SK-N-SH (cell line): Measurements from ENCODE around the gene PRDM11. TPM values are rescaled to one million over a fixed set of nuclear protein-coding genes. Genes with fewer than 3 reads are reported as not detected.

Experiments used
- CTCF ChIA-PET: fragments of 300-600, 350-600 bp; formaldehyde crosslinking; extraction: SDS; loops from one replicate; lab custom pipeline; 2021; lab: Yijun Ruan, JAX
- POLR2A ChIA-PET: fragments of 350-600 bp; sonication (Branson Sonifier 250); formaldehyde crosslinking; extraction: SDS; loops from one replicate; lab custom pipeline; 2020; ENCODE audit warnings: antibody characterized with exemption, inconsistent platforms; lab: Yijun Ruan, JAX
- DNase-seq: peaks from one replicate; pipeline ENCODE4 v3.0.0; 2012
- H2AFZ ChIP-seq: fragments of 200-600 bp; sonication (generic); 2 replicates; pipeline ENCODE4 v1.8.1; 2016; ENCODE audit warnings: antibody characterized with exemption, mild to moderate bottlenecking, low read depth
- H3F3A ChIP-seq: fragments of 200-600 bp; sonication (generic); replicated peaks from 2 replicates; pipeline ENCODE3; 2016; ENCODE audit warnings: antibody characterized with exemption, mild to moderate bottlenecking; ENCODE audit not compliant: insufficient read depth
- H3K27ac ChIP-seq, 2 experiments: fragments of 200-500 bp in 1 of 2; fragments of 200-600 bp in 1 of 2; sonication (Bioruptor generic) in 1 of 2; sonication (generic), shearing (Covaris generic) in 1 of 2; 2 replicates each; pipeline versions ENCODE4 v1.5.1 to v1.6.1; 2014 to 2016; ENCODE audit warnings: low read depth in 2 of 2, inconsistent platforms in 1 of 2, low read length in 1 of 2, mild to moderate bottlenecking in 1 of 2, mixed read lengths in 1 of 2
- H3K27me3 ChIP-seq: fragments of 200-600 bp; sonication (generic), shearing (Covaris generic); 2 replicates; pipeline ENCODE4 v1.6.1; 2016; ENCODE audit warnings: mixed run types; ENCODE audit not compliant: insufficient read depth
- H3K36me3 ChIP-seq, 2 experiments: fragments of 200-500 bp in 1 of 2; fragments of 200-600 bp in 1 of 2; sonication (Bioruptor generic) in 1 of 2; sonication (generic) in 1 of 2; replicated peaks in 1 of 2; 2 replicates each; pipeline versions ENCODE3 to v1.5.1; 2014 to 2016; ENCODE audit warnings: low read length in 1 of 2, mild to moderate bottlenecking in 1 of 2; ENCODE audit not compliant: insufficient read depth in 2 of 2, control insufficient read depth in 1 of 2
- H3K4me1 ChIP-seq, 2 experiments: fragments of 200-500 bp in 1 of 2; fragments of 200-600 bp in 1 of 2; sonication (Bioruptor generic) in 1 of 2; sonication (generic), shearing (Covaris generic) in 1 of 2; 2 replicates each; pipeline versions ENCODE4 v1.5.1 to v1.6.1; 2014 to 2016; ENCODE audit warnings: low read depth in 1 of 2, low read length in 1 of 2, mixed run types in 1 of 2; ENCODE audit not compliant: insufficient read depth in 2 of 2, control insufficient read depth in 1 of 2
- H3K4me2 ChIP-seq: fragments of 200-600 bp; sonication (generic), shearing (Covaris generic); 2 replicates; pipeline ENCODE4 v1.6.1; 2017; ENCODE audit warnings: mixed run types
- H3K4me3 ChIP-seq, 2 experiments: fragments of 200-500 bp in 1 of 2; fragments of 200-600 bp in 1 of 2; sonication (Bioruptor generic) in 1 of 2; sonication (generic), shearing (Covaris generic) in 1 of 2; 2 replicates each; pipeline versions ENCODE4 v1.5.1 to v1.8.1; 2014 to 2016; ENCODE audit warnings: low read depth in 2 of 2, inconsistent platforms in 1 of 2, low read length in 1 of 2, mild to moderate bottlenecking in 1 of 2, mixed read lengths in 1 of 2, moderate library complexity in 1 of 2
- H3K79me2 ChIP-seq: fragments of 200-600 bp; sonication (generic); 2 replicates; pipeline ENCODE4 v1.8.1; 2017; ENCODE audit warnings: mild to moderate bottlenecking; ENCODE audit not compliant: insufficient read depth
- H3K9ac ChIP-seq: fragments of 200-600 bp; sonication (generic); 2 replicates; pipeline ENCODE4 v1.6.1; 2017; ENCODE audit warnings: mixed run types
- H3K9me2 ChIP-seq: fragments of 200-600 bp; sonication (generic); 2 replicates; pipeline ENCODE4 v1.6.1; 2017; ENCODE audit warnings: mixed run types
- H3K9me3 ChIP-seq: fragments of 200-600 bp; sonication (generic); 2 replicates; pipeline ENCODE4 v1.6.1; 2017; ENCODE audit warnings: mixed run types, mild to moderate bottlenecking, moderate library complexity
- H4K20me1 ChIP-seq: fragments of 200-600 bp; sonication (generic); 2 replicates; pipeline ENCODE4 v1.6.1; 2017; ENCODE audit warnings: mild to moderate bottlenecking, mixed run types; ENCODE audit not compliant: insufficient read depth
- FOSL2 ChIP-seq: IDR thresholded peaks from 2 replicates; pipeline ENCODE4 v1.4.0; 2012; ENCODE audit warnings: low read depth, mild to moderate bottlenecking, moderate library complexity, borderline replicate concordance
- FOXJ3 ChIP-seq: sonication (generic); formaldehyde crosslinking; IDR thresholded peaks from 2 replicates; pipeline ENCODE4 v1.5.1; 2020; ENCODE audit warnings: mild to moderate bottlenecking, missing genetic modification reagents
- GABPA ChIP-seq: IDR thresholded peaks from 2 replicates; pipeline ENCODE4 v1.4.0; 2012; ENCODE audit warnings: low read depth, mild to moderate bottlenecking
- GATA2 ChIP-seq: sonication (generic); formaldehyde crosslinking; IDR thresholded peaks from 2 replicates; pipeline ENCODE4 v1.5.0; 2020; ENCODE audit warnings: mild to moderate bottlenecking, missing genetic modification reagents
- JUND ChIP-seq: IDR thresholded peaks from 2 replicates; pipeline ENCODE4 v1.4.0; 2012
- MXI1 ChIP-seq: IDR thresholded peaks from 2 replicates; pipeline ENCODE4 v1.6.1; 2012; ENCODE audit warnings: mild to moderate bottlenecking, low read depth, low read length, improper control_type of control experiment
- NRF1 ChIP-seq: IDR thresholded peaks from 2 replicates; pipeline ENCODE4 v1.6.1; 2012; ENCODE audit warnings: low read depth, mild to moderate bottlenecking, low read length
- RAD21 ChIP-seq: IDR thresholded peaks from 2 replicates; pipeline ENCODE4 v1.6.1; 2012; ENCODE audit warnings: mild to moderate bottlenecking, low read length
- RCOR1 ChIP-seq: fragments of 150-350 bp; IDR thresholded peaks from 2 replicates; pipeline ENCODE4 v1.6.1; 2017; ENCODE audit warnings: antibody characterized with exemption, low read length
- RFX5 ChIP-seq: IDR thresholded peaks from 2 replicates; pipeline ENCODE4 v1.6.1; 2012; ENCODE audit warnings: mild to moderate bottlenecking, improper control_type of control experiment, low read length
- RXRA ChIP-seq: IDR thresholded peaks from 2 replicates; pipeline ENCODE4 v1.4.0; 2012; ENCODE audit warnings: low read depth, mild to moderate bottlenecking, borderline replicate concordance
- SMC3 ChIP-seq: IDR thresholded peaks from 2 replicates; pipeline ENCODE4 v1.6.1; 2012; ENCODE audit warnings: low read depth, low read length, improper control_type of control experiment
- TEAD4 ChIP-seq: IDR thresholded peaks from 2 replicates; pipeline ENCODE4 v1.4.0; 2012; ENCODE audit warnings: mild to moderate bottlenecking, borderline replicate concordance; ENCODE audit not compliant: insufficient read depth
- whole genome bisulfite sequencing: methylation state at CpG from one replicate; pipeline ENCODE4 v1.1.6; 2017; ENCODE audit warnings: low lambda C conversion rate; 5-methylcytosine and 5-hydroxymethylcytosine counted together
- polyA plus RNA-seq, 3 experiments: library from polyadenylated mRNA; depleted of rRNA; stranded (reverse); fragments of >200 nt; gene quantifications; 2 replicates each; pipeline ENCODE4 v1.2.3, GENCODE V29; 2012
- TF ChIP-seq, protein P1 (sequence below): IDR thresholded peaks from 2 replicates; pipeline ENCODE4; 2012
- TF ChIP-seq, protein P2 (sequence below): IDR thresholded peaks from 2 replicates; pipeline ENCODE4 v1.4.0; 2012; ENCODE audit warnings: low read depth, borderline replicate concordance
- TF ChIP-seq, protein P3 (sequence below): fragments of 150-350 bp; IDR thresholded peaks from 2 replicates; pipeline ENCODE4 v1.6.1; 2017; ENCODE audit warnings: antibody characterized with exemption, low read length, low read depth, borderline replicate concordance
- TF ChIP-seq, protein P4 (sequence below): IDR thresholded peaks from 2 replicates; pipeline ENCODE4 v1.6.1; 2012; ENCODE audit warnings: mild to moderate bottlenecking, low read depth, low read length, moderate library complexity
- TF ChIP-seq, protein P5 (sequence below): IDR thresholded peaks from 2 replicates; pipeline ENCODE4 v1.4.0; 2012; ENCODE audit warnings: low read depth
- TF ChIP-seq, protein P6 (sequence below): fragments of 150-350 bp; IDR thresholded peaks from 2 replicates; pipeline ENCODE4 v1.6.1; 2016; ENCODE audit warnings: mild to moderate bottlenecking, low read depth, low read length

PRDM11 gene
- polyA plus RNA-seq, 1 of the 3 experiments (the other 2 are of a cell fraction), result 4.5 TPM

DNA sequence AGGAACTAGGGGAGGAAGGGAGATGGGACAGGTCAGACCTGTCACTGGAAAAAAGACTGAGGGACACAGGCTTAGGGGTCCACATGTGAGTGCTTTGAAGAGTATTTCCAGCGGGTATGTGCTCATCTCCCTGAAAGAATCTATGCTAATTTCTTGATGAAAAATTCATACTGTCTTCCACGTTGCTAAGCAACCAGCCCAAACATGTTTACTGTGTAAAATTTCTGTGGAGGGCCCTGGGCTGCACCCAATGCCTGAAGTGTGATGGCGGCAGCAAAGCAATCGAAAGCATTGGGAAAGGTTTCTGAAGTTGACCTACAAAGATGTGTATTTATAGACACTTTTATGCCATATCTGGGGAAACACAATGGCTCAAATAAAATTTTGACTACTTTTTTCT, 132.3 kb downstream of the PRDM11 start:
- no peaks in the 10 kb centered on the region for H3K9me3 ChIP-seq
- H3K4me3 ChIP-seq, result no peak overlapping the region
- H4K20me1 ChIP-seq, result no peaks in the 10 kb centered on the region
- no peak overlapping the region for H3K4me2 ChIP-seq
- WGBS, result 41% methylated on average over 4 of the region's 4 CpGs
- H3F3A ChIP-seq, result no peaks in the 10 kb centered on the region
- peaks cover 19% of the 10 kb centered on the region for H3K27me3 ChIP-seq
- DNase-seq, result no peak
- H3K4me1 ChIP-seq, result no peaks in the 10 kb centered on the region; a peak in 1 of 4 replicates
- H3K9ac ChIP-seq, result no peak overlapping the region
- POLR2A ChIA-PET, result no interaction called here
- no peaks in the 10 kb centered on the region for H3K36me3 ChIP-seq
- TF ChIP-seq, protein P1, sequence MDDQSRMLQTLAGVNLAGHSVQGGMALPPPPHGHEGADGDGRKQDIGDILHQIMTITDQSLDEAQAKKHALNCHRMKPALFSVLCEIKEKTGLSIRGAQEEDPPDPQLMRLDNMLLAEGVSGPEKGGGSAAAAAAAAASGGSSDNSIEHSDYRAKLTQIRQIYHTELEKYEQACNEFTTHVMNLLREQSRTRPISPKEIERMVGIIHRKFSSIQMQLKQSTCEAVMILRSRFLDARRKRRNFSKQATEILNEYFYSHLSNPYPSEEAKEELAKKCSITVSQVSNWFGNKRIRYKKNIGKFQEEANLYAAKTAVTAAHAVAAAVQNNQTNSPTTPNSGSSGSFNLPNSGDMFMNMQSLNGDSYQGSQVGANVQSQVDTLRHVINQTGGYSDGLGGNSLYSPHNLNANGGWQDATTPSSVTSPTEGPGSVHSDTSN, result no peak
- TF ChIP-seq FOXJ3 (CRISPR knock-in tag) (no peak), RAD21 (no peak), GABPA (no peak), JUND (no peak), RXRA (no peak), TEAD4 (no peak), RCOR1 (no peak), NRF1 (no peak), GATA2 (CRISPR knock-in tag) (no peak), MXI1 (no peak), SMC3 (no peak), FOSL2 (no peak), RFX5 (no peak)
- TF ChIP-seq, protein P2, sequence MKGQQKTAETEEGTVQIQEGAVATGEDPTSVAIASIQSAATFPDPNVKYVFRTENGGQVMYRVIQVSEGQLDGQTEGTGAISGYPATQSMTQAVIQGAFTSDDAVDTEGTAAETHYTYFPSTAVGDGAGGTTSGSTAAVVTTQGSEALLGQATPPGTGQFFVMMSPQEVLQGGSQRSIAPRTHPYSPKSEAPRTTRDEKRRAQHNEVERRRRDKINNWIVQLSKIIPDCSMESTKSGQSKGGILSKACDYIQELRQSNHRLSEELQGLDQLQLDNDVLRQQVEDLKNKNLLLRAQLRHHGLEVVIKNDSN, result no peak
- TF ChIP-seq, protein P3, sequence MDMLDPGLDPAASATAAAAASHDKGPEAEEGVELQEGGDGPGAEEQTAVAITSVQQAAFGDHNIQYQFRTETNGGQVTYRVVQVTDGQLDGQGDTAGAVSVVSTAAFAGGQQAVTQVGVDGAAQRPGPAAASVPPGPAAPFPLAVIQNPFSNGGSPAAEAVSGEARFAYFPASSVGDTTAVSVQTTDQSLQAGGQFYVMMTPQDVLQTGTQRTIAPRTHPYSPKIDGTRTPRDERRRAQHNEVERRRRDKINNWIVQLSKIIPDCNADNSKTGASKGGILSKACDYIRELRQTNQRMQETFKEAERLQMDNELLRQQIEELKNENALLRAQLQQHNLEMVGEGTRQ, result no peak
- TF ChIP-seq, protein P4, sequence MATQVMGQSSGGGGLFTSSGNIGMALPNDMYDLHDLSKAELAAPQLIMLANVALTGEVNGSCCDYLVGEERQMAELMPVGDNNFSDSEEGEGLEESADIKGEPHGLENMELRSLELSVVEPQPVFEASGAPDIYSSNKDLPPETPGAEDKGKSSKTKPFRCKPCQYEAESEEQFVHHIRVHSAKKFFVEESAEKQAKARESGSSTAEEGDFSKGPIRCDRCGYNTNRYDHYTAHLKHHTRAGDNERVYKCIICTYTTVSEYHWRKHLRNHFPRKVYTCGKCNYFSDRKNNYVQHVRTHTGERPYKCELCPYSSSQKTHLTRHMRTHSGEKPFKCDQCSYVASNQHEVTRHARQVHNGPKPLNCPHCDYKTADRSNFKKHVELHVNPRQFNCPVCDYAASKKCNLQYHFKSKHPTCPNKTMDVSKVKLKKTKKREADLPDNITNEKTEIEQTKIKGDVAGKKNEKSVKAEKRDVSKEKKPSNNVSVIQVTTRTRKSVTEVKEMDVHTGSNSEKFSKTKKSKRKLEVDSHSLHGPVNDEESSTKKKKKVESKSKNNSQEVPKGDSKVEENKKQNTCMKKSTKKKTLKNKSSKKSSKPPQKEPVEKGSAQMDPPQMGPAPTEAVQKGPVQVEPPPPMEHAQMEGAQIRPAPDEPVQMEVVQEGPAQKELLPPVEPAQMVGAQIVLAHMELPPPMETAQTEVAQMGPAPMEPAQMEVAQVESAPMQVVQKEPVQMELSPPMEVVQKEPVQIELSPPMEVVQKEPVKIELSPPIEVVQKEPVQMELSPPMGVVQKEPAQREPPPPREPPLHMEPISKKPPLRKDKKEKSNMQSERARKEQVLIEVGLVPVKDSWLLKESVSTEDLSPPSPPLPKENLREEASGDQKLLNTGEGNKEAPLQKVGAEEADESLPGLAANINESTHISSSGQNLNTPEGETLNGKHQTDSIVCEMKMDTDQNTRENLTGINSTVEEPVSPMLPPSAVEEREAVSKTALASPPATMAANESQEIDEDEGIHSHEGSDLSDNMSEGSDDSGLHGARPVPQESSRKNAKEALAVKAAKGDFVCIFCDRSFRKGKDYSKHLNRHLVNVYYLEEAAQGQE, result no peak
- TF ChIP-seq, protein P5, sequence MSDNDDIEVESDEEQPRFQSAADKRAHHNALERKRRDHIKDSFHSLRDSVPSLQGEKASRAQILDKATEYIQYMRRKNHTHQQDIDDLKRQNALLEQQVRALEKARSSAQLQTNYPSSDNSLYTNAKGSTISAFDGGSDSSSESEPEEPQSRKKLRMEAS, result no peak
- TF ChIP-seq, protein P6, sequence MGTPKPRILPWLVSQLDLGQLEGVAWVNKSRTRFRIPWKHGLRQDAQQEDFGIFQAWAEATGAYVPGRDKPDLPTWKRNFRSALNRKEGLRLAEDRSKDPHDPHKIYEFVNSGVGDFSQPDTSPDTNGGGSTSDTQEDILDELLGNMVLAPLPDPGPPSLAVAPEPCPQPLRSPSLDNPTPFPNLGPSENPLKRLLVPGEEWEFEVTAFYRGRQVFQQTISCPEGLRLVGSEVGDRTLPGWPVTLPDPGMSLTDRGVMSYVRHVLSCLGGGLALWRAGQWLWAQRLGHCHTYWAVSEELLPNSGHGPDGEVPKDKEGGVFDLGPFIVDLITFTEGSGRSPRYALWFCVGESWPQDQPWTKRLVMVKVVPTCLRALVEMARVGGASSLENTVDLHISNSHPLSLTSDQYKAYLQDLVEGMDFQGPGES, result no peak
- H3K79me2 ChIP-seq, result no peaks in the 10 kb centered on the region
- H3K9me2 ChIP-seq, result no peaks in the 10 kb centered on the region
- no peak overlapping the region for H3K27ac ChIP-seq
- no peak overlapping the region for H2AFZ ChIP-seq
- CTCF ChIA-PET, result interaction anchor here (1.1 to 1.6 kb wide), 2 partner anchors 45 to 168 kb away, joined by 5 to 6 read pairs; no protein-coding TSS in a partner anchor
